ENCODE measurements around the gene FBLIM1. TPM values are rescaled to one million over a fixed set of nuclear protein-coding genes. Genes with fewer than 3 reads are reported as not detected.
"Not testable (repeated sequence)": the region's sequence is repeated elsewhere in the genome, so short reads cannot be mapped to it uniquely, and the experiment has no call there.

FBLIM1 gene
- total RNA-seq, 1 experiment from 2014 or later = 25.6 TPM

DNA sequence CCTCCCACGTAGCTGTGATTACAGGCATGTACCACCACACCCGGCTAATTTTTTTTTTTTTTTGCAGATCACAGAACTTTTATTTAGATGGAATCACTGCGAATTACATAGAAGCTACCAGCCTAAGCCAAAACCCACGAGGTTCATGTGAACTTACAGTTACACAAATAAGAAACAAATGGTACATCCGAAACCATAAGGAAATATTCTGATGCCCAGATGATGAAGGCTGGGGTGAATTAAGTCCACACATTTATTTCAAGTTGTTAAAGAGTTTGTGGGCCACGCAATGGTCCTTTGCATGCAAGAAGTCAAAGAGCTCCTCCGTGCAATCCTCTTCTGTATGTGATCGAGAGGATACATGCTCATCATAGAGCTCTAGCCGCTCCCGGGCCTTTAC is 48.5 kb downstream of the FBLIM1 start:
- DNase-seq = no peak
- no TSS peak for BruUV-seq (replicated peaks)
- TF ChIP-seq, protein P1, sequence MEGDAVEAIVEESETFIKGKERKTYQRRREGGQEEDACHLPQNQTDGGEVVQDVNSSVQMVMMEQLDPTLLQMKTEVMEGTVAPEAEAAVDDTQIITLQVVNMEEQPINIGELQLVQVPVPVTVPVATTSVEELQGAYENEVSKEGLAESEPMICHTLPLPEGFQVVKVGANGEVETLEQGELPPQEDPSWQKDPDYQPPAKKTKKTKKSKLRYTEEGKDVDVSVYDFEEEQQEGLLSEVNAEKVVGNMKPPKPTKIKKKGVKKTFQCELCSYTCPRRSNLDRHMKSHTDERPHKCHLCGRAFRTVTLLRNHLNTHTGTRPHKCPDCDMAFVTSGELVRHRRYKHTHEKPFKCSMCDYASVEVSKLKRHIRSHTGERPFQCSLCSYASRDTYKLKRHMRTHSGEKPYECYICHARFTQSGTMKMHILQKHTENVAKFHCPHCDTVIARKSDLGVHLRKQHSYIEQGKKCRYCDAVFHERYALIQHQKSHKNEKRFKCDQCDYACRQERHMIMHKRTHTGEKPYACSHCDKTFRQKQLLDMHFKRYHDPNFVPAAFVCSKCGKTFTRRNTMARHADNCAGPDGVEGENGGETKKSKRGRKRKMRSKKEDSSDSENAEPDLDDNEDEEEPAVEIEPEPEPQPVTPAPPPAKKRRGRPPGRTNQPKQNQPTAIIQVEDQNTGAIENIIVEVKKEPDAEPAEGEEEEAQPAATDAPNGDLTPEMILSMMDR (IDR thresholded peaks at IDR 0.05; ENCODE audit: unreplicated experiment) = no peak
- CTCF ChIA-PET = no interaction called here
- H3K27me3 Mint-ChIP-seq (ENCODE audit: unreplicated experiment) = no peaks in the 10 kb centered on the region
- H3K9me3 Mint-ChIP-seq (ENCODE audit: low read depth, unreplicated experiment) = no peaks in the 10 kb centered on the region
- peaks cover 10% of the 10 kb centered on the region for H3K36me3 Mint-ChIP-seq (ENCODE audit: insufficient read depth, unreplicated experiment)
- intact Hi-C loops (cut with micrococcal nuclease; ENCODE audit: unreplicated experiment) = no loop called here
- peaks cover 6% of the 10 kb centered on the region for H3K4me1 Mint-ChIP-seq (ENCODE audit: low read depth, unreplicated experiment)
- no peak overlapping the region for H3K27ac Mint-ChIP-seq (ENCODE audit: unreplicated experiment)
- H3K4me3 Mint-ChIP-seq (ENCODE audit: low read depth, unreplicated experiment) = no peak overlapping the region

DNA sequence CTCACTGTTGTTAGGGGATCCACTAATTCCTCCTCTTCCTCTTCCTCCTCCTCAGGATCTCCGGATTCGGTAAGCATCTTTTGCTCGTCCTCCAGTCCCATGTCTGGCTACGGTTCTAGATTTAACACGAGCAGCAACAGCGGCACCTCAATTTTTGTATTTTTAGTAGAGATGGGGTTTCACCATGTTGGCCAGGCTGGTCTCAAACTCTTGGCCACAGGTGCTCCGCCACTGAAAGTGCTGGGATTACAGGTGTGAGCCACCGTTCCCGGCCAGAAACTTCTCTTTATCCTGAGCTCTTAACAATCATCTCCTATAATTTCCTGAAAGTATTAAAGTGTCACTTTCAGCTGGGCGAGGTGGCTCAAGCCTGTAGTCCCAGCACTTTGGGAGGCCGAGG is 49.0 kb downstream of the FBLIM1 start, which contains the start of gene UQCRHL:
UQCRHL (minus strand) TSS at position 101 of the 400 bp plus-strand sequence; CDS start at position 101, 0 bp downstream.
- H3K4me3 Mint-ChIP-seq (ENCODE audit: low read depth, unreplicated experiment); H3K27ac Mint-ChIP-seq (ENCODE audit: unreplicated experiment); DNase-seq; H3K27me3 Mint-ChIP-seq (ENCODE audit: unreplicated experiment); BruUV-seq (replicated peaks); CTCF ChIA-PET; H3K9me3 Mint-ChIP-seq (ENCODE audit: low read depth, unreplicated experiment); H3K36me3 Mint-ChIP-seq (ENCODE audit: insufficient read depth, unreplicated experiment); H3K4me1 Mint-ChIP-seq (ENCODE audit: low read depth, unreplicated experiment); intact Hi-C loops (cut with micrococcal nuclease; ENCODE audit: unreplicated experiment): not testable (repeated sequence)

DNA sequence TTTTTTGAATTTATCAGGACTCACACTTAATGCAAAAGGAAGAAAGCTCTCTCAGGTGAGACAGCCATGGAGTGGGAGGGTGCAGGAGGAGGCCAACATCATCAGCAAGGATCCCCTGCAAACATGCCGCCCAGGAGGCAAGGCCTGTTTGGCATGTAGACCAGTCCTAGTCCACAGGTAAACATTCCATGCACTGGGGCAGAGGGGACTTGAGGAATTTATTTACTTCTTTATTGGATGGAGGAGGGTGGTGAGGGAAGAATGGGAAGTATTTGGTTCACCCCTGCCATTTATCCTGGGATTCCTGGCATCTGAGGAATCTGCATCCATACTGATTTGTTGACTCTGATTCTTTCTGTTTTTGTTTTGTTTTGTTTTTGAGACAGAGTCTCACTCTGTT is 50.4 kb downstream of the FBLIM1 start:
- intact Hi-C loops (cut with micrococcal nuclease; ENCODE audit: unreplicated experiment) = no loop called here
- no peaks in the 10 kb centered on the region for H3K9me3 Mint-ChIP-seq (ENCODE audit: low read depth, unreplicated experiment)
- peaks cover 10% of the 10 kb centered on the region for H3K36me3 Mint-ChIP-seq (ENCODE audit: insufficient read depth, unreplicated experiment)
- H3K4me1 Mint-ChIP-seq (ENCODE audit: low read depth, unreplicated experiment) = no peaks in the 10 kb centered on the region
- no peaks in the 10 kb centered on the region for H3K27me3 Mint-ChIP-seq (ENCODE audit: unreplicated experiment)
- CTCF ChIA-PET = no interaction called here
- no TSS peak for BruUV-seq (replicated peaks)
- TF ChIP-seq, protein P1 (IDR thresholded peaks at IDR 0.05; ENCODE audit: unreplicated experiment) = no peak
- no peak overlapping the region for H3K27ac Mint-ChIP-seq (ENCODE audit: unreplicated experiment)
- DNase-seq = no peak
- no peak overlapping the region for H3K4me3 Mint-ChIP-seq (ENCODE audit: low read depth, unreplicated experiment)

DNA sequence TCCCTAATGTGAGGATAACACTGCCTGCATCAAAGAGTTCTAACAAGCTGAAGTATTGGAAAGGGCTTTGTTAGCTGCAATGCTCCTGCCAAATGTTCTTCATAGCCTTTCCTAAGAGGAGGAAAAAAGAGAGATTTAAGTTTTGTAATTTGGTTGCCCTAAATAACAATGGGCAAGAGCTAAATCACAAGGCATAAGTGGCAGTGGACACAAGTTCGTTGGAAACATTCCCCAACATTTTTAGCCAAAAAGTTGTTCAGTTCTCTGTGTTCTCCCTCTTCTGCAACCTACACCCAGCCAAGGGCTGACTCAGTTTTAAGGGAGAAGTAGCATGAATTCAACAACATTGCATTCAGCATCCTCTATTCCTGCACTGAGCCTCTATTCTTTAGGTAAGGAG is 51.5 kb downstream of the FBLIM1 start:
- H3K9me3 Mint-ChIP-seq (ENCODE audit: low read depth, unreplicated experiment) = no peaks in the 10 kb centered on the region
- intact Hi-C loops (cut with micrococcal nuclease; ENCODE audit: unreplicated experiment) = no loop called here
- BruUV-seq (replicated peaks) = no TSS peak
- no peaks in the 10 kb centered on the region for H3K4me1 Mint-ChIP-seq (ENCODE audit: low read depth, unreplicated experiment)
- CTCF ChIA-PET = no interaction called here
- no peak for DNase-seq
- H3K27ac Mint-ChIP-seq (ENCODE audit: unreplicated experiment) = no peak overlapping the region
- no peaks in the 10 kb centered on the region for H3K27me3 Mint-ChIP-seq (ENCODE audit: unreplicated experiment)
- no peak overlapping the region for H3K4me3 Mint-ChIP-seq (ENCODE audit: low read depth, unreplicated experiment)
- TF ChIP-seq, protein P1 (IDR thresholded peaks at IDR 0.05; ENCODE audit: unreplicated experiment) = no peak
- peaks cover 10% of the 10 kb centered on the region for H3K36me3 Mint-ChIP-seq (ENCODE audit: insufficient read depth, unreplicated experiment)

DNA sequence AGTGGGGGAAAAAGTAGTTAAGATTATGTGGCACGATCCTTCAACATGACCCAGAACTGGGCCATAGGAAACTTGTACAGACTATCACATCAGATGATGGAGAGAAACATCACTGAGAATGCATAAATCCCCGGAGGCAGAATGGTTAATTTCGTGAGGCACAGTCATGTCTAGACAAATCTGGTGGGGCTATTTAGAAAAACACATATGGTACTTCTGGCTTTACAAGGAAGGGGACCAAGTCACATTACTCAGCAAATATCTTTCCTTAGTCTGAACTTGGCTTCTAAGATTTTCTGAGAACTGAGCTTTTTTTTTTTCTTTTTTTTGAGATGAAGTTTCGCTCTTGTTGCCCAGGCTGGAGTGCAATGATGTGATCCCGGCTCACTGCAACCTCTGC is 58.1 kb downstream of the FBLIM1 start:
- Mint-ChIP-seq H3K4me3 (ENCODE audit: low read depth, unreplicated experiment) (no peak overlapping the region), H3K27me3 (ENCODE audit: unreplicated experiment) (no peaks in the 10 kb centered on the region), H3K4me1 (ENCODE audit: low read depth, unreplicated experiment) (no peaks in the 10 kb centered on the region), H3K9me3 (ENCODE audit: low read depth, unreplicated experiment) (no peaks in the 10 kb centered on the region), H3K27ac (ENCODE audit: unreplicated experiment) (no peak overlapping the region), H3K36me3 (ENCODE audit: insufficient read depth, unreplicated experiment) (peaks cover 5% of the 10 kb centered on the region)
- CTCF ChIA-PET = no interaction called here
- BruUV-seq (replicated peaks) = no TSS peak
- intact Hi-C loops (cut with micrococcal nuclease; ENCODE audit: unreplicated experiment) = loop anchor here (2.0 kb wide), 1 partner anchor 16 kb away; no protein-coding TSS in a partner anchor
- DNase-seq = no peak
- TF ChIP-seq, protein P1 (IDR thresholded peaks at IDR 0.05; ENCODE audit: unreplicated experiment) = no peak

Measured in Calu3 (cell line).